ENCODE results near the gene HAPLN2.
"Not testable (repeated sequence)": the region's sequence is repeated elsewhere in the genome, so short reads cannot be mapped to it uniquely, and the experiment has no call there.

HAPLN2 gene

DNA sequence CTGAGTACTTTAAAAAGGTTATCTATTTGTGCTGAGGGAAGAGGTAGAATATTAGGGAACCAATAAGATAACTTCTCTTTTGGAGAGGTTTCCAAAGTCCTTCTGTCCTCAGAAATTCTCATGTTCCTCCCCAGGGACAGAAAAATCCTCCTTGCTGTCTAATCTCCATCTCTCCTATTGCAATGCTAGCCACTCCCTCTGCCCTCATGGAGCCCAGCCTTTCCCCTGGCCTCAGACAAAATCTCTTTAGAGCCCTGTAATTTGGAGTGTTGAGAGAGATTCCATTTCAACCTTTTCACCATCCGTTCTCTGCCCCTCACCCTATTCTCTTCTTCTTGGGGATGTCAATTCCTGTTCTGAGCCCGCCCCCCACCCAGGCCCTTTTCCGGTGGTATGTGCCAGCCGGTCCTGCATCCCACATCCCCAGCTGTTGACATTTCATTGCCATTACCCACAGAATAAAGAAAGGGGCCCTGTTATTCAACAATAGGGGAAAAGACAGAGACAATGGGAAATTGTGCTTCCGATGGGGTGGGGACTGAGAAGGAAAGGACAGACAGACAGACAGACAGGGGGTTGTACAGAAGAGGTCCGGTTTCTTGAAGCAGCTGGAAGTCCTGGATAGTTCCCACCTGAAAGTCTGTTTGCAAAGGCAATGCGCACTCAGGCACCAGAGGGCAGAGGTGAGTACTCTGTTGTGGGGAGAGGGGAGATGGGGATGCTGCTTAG is at the start of gene HAPLN2:
Gene HAPLN2, plus strand, starts transcription at position 563 of the 729 bp plus-strand sequence. CDS start 4,076 bp downstream, outside the sequence.
- DNase-seq = peak in 1 of 4 experiments; percentile 6

DNA sequence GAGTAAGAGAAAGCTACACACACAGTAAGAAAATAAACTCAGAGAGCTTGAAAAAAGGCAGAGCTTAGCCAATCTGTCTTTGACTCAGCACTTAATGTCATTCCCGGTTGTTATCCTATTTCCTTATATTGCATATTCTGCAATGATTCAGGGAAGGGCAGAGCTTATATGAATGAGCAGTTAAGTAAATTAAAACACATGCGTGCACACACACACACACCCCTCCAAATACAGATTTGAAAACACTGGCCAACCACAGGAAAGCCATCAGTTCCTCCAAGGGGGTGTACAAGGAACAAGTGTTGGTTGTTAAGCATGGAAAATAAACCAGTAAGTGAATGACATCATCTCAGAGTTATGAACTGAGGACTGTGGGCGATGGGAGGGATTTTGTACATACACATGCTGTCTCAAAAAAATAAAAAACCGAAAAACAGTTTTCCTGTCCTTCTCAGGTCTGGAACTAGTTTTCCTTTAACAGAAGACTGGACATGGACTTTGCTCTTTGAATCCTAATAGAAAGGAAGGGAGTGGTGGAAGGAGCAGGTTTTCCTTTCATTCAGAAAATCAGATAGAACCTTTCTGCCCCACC is 47.9 kb upstream of the HAPLN2 start:
- no peak for DNase-seq

DNA sequence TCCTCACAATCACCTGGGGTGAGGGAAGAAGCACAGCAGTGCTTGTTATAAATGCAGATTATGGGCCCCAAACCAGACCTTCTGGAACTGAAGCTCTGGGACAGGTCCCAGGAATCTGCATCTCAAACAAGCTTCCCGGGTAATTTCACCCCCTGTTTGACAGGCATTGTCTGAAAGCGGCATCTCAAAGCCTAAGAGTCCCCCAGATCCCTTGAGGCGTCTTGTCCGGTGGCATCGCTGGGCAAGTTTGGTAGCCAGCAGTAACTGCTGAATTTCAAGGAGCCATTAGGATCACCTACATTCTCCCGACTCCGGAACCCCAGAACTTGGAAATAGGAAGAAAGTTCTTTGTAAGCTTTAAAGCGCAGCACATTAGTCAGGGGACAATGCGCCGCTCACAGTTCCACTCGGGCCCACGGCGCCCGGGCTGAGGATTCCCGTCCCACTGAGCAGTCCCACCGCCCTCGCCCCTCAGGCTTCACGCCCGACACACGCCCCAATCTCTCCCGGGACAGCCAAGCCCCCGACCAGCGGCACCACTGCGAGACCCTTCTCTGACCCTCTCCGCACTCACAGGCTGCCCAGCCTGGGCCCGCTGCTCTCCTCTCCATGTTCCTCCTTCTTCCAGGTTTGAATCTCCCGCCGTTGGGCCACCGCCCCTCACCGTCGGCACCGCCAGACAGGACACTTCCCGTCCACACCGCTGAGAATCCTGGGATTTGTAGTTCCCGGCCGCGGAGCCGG is 47.1 kb upstream of the HAPLN2 start, which contains the start of gene IQGAP3:
Gene IQGAP3, minus strand, starts transcription at position 647 of the 744 bp plus-strand sequence. Its CDS starts 36 bp downstream, at position 611.
- DNase-seq = peak in 3 of 4 experiments; percentile 34 to 46 (median 35)

DNA sequence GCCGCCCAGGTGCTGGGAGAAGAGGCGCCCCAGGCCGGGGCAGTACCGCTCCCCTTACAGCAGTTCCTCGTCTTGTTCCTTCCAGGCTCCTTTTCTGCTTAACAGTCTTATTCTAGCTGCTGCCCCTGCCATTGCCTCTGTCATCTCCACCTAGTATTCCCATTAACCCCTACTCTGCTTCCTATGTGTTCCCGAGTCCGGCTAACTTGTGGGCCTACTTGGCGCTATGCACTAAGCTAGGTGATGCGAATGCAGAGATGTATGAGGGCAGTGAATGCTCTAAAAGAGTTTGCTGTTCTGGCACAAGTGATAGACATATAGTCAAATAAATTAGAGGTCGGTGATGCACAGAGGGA is 46.6 kb upstream of the HAPLN2 start:
- no peak for DNase-seq

DNA sequence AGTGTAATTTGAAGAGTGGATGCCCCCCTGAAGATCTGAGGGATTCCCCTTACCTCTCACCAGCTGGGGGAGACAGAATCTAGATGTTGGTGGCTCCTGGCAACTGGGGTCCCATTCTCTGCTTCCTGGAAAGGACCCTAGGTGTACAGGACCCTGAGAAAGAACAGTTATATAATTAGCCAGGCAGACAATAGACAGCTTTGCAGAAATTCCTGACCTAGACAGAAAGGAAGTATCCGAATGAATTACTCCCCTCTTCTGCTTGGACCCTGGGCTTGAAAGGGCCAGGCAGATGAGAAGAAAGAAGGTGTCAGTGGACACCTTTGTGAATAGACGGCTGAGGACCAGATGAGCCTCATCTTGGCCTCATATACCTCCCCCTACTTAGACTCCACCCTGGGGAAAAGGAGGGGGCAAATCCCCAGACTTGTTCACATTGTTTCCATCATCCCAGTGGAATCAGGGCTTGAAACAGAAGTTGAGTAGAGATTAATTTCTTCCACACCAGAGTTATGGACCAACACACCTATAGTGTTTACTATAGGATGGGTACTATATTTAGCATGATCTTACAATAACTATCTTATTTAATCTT is 45.1 kb upstream of the HAPLN2 start:
- DNase-seq = no peak

DNA sequence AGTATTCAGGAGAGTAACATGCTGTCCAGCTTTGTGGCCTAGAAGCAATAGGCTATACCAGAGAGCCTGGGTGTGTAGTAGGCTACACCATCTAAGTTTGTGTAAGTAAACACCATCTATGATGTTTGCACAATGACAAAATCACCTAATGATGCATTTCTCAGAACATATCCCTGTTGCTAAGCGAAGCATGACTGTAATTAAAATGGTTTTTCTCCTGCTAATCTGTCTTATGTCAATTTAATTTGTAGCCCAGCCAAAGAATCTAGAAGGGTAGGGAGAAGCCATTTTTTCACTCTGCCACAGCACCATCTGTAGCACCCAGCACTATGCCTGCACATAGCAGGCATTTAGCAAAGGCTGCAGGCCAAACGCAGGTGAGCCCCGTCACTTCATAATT is 41.7 kb upstream of the HAPLN2 start:
- no peak for DNase-seq

DNA sequence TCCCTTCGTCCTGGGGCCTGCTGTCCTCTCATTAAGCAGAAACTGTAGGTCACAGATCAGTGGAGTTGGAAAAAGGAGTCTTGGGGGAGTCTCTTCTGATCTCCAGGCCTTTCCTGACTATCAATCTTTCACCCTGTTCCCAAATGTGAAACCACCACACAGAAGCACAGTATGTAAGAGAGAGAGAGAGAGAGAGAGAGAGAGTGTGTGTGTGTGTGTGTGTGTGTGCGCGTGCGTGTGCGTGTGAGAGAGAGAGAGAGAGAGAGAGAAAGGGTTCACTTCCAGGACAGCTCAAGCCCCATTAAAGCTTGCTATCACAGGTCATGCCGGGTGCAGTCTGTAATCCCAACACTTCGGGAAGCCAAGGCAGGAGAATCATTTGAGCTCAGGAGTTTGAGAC is 41.2 kb upstream of the HAPLN2 start:
- no peak for DNase-seq

DNA sequence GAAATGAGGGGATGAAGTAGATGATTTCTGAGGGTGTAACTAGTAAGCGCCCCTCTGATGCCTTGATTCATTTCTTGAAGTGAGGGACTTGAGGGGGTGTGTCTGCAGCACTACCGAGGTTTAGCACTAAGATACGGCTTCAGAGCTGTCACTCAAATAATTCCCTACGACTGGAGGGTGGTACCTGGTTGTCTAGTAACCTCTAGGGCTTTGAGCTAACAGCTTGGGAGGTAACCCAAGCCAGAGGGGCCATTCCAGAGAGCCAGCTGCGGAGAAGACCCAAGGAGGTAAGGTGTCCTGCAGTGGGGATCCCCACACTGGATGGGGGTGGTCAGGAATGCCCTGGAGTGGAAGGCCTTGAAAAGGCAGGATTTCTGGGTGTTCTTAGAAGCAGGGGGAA is 39.7 kb upstream of the HAPLN2 start, which contains the start of gene TTC24:
Gene TTC24, plus strand, starts transcription at position 252 of the 400 bp plus-strand sequence. CDS start 1,642 bp downstream, outside the sequence.
- no peak for DNase-seq

DNA sequence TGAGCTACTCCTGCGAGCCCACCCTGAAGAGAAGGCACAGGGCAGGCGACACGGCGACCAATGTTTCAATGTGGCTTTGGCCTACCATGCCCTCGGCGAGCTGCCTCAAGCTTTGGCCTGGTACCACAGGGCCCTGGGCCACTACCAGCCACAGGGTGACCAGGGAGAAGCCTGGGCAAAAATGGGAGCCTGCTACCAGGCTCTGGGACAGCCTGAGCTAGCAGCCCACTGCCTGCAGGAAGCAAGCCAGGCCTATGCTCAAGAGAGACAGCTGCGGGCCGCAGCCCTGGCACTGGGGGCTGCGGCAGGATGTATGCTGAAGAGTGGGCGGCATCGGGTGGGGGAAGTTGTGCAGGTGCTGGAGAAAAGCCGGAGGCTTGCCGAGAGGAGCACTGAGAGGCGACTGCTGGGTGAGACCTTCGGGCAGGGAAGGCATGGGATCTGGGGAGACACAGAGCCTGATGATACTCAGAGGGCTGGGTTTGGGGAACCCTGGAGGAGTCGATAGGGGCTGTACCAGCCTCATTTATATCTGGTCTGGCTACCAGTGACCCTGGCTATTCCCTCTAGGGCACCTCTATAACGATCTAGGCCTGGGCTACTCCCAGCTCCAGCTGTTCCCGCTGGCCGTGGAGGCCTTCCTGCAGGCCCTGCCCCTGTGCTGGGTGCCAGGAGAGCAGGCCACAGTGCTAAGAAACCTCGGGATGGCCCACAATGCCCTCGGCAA is 37.4 kb upstream of the HAPLN2 start:
- peak in 1 of 4 experiments; percentile 33 for DNase-seq

DNA sequence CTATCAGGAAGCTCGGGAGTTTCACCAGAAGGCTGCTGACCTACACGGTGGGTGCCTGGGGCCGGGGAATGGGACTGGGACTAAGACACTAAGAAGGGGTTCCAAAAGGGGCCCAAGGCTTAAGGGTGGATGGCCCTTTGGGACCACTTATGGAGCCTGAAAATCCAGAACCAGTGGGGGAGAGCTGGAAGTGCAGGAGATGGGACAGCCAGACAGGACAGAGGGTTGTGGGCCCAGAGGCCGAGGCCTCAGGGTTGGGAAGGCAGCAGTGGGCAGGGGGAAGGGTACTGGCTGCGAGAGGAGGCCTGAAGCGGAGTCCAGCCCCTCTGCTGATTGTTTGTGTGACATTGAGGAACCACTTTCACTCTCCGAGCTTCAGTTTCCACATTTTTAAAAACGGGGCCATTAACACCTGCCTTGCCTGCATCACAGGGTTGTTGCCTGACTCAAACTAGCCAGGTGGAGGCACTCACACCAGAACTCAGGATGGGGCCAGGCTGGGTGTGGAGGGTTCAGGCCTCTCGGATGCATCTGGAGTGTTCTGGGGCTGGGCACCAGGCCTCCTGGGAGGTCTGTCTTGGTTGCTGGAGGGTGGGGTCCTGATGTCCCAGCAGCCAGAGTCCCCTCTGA is 36.7 kb upstream of the HAPLN2 start:
- DNase-seq = peak in 1 of 4 experiments; percentile 21

DNA sequence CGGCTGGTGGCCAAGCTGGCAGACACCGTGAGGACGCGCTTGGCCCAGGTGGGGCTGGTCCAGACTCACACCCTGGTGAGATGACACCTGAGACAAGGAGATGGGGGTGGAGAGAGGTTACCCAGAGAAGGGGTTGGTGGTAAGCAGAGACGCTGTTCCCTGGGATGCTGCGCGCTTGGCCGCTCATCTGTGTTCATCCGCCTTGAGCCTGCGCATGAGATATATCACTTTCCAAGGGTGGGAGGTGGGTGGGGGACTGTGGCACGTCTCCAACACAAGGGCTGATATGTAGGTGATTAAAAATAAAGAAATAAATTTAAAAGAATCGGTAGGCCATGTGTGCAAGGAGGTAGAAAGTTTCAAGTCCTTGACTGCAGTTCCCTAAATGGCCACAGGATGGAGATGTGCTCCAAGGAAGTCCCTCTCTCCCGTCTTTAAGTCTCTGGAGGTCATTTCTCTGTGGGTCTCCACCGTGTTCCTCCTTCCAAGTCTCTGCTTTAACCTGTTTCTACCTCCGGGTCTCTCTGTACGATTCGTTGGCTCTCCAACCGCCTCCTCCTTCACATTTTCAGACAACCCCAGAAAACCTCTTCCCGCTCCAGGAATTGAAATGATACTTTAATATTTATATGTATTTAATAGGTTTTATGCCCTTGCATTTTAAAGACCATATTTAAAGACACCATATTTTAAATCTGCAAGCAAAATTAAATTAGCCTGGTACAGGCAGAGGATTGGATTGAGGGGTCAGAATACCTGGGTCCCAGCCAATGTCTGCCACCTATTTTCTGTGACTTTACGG is 35.2 kb upstream of the HAPLN2 start:
- peak; percentile 29 to 55 (median 38) for DNase-seq

DNA sequence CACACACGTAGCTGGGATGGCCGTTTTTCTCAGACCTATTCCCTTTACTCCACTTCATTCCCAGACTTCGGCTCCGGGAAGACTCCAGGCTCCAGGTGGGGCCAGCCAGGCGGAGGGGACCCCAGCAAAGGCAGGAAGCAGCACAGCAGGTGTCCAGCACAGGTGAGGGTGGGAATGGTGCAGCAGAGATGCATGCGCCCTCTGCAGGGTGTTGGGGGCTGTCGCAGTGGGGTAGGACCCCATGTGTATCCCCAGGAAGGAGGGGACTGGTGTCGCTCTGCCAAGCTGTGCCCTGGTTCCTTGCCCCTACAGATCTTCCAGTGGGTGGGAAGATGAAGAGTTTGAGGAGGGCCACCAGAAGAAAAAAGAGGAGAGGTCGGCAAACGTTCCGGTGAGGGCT is 34.4 kb upstream of the HAPLN2 start:
- DNase-seq = no peak

DNA sequence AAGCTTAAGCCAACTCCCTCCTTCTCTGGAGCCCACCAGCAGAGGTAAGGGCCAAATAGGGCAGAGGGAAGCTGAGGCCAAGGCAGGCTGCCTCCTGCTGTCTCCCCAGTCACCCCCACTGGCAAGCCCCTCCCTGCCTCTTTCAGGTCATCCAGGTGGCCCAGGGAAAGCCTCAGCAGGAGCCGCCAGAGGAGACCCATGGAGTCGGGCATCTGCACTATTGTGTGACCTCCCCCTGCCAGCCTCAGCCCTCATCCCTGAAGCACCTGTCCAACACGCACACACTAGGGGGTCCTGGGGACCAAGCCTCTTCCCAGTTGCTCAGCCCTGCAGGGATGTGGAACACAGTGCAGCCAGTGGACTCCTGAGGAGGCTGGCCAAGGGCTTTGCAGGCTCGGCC is 32.9 kb upstream of the HAPLN2 start:
- DNase-seq = no peak

DNA sequence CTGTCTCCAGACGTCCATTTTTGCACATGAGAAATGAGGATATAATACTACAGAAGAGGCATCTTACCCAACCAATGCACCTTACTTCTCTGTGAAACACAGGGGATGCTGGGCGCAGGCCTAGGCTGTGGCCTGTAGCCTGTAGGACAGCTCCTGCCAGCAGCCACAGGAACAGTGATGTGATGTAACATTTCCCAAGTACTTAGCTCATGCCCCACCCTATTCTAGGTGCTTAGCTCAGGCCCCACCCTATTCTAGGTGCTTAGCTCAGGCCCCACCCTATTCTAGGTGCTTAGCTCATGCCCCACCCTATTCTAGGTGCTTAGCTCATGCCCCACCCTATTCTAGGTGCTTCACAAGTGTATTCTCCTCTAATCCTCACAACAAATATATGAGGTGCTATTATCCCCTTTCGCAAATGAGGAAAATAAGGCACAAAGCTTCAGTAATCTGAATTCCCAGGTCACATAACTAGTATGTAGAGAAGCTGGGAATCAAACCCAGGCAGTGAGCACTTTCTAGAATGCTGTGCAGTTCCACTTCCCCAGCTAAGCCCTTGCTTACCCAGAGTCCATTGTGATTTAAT is 32.2 kb upstream of the HAPLN2 start:
- DNase-seq = no peak

DNA sequence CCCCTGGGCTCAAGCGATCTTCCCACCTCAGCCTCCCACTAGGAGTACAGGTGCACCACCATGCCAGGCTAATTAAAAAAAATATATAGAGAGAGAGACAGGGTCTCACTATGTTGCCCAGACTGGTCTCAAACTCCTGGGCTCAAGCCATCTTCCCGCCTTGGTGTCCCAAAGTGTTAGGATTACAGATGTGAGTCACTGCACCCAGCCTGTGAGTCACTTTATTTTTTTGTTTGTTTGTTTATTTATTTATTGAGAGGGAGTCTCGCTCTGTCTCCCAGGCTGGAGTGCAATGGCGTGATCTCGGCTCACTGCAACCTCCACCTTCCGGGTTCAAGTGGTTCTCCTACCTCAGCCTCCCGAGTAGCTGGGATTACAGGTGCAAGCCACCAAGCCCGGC is 31.3 kb upstream of the HAPLN2 start:
- not testable (repeated sequence) for DNase-seq

DNA sequence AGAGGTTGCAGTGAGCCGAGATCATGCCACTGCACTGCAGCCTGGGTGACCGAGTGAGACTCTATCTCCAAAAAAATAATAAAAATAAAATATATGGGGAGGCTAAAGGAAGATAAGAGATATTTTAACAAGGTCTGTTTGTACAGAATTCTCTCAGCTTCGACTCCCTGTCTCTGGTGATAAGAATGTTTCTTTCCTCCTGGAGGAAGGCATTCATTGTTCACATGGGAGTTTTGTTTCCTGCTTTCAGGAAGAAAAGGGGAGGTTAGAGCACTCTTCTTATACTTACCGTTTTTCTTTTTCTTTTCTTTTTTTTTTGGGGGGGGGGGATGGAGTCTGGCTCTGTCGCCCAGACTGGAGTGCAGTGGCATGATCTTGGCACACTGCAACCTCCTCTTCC is 29.7 kb upstream of the HAPLN2 start:
- no peak for DNase-seq

DNA sequence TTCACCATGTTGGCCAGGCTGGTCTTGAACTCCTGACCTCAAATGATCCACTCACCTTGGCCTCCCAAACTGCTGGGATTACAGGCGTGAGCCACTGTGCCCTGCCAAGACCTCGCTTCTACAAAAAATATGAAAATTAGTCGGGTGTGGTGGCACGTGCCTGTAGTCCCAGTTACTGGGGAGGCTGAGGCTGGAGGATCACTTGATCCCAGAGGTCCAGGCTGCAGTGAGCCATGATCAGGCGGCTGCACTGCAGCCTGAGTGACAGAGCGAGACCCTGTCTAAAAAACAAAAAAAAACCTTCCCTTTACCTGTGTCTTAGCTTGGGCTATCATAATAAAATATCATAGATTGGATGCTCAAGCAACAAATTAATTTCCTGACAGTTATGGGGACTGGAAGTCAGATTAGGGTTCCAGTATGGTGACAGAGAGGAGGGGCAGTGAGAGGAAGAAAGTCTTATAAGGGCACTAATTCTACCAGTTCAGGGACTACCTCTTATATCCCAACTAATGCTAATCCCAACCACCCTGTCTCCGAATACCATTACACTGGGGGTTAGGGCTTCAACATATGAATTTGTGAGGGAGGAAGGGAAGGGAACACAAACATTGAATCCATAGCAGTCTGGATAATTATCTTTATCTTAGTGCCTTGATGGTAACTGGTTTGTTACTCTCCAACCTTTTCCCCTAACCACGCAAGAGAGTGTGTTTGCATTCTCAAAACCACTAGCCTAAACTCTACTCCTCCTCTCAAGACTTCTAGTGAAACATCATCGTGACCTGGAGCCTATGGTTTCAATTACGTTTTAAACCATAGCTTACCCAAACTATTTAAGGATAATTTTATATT is 28.7 kb upstream of the HAPLN2 start:
- DNase-seq = no peak

DNA sequence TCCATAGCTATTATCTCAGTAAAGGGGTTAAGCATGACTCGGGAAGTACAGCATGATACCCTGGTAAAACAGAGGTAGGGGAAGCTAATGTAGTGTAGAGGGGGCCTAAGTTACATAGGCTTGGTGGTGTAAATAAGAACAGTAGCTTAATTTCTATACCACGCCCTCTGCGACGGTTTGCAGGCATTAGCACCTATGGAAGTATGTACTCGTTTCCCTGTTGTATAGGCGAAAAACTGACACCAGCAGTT is 28.1 kb upstream of the HAPLN2 start:
- no peak for DNase-seq

DNA sequence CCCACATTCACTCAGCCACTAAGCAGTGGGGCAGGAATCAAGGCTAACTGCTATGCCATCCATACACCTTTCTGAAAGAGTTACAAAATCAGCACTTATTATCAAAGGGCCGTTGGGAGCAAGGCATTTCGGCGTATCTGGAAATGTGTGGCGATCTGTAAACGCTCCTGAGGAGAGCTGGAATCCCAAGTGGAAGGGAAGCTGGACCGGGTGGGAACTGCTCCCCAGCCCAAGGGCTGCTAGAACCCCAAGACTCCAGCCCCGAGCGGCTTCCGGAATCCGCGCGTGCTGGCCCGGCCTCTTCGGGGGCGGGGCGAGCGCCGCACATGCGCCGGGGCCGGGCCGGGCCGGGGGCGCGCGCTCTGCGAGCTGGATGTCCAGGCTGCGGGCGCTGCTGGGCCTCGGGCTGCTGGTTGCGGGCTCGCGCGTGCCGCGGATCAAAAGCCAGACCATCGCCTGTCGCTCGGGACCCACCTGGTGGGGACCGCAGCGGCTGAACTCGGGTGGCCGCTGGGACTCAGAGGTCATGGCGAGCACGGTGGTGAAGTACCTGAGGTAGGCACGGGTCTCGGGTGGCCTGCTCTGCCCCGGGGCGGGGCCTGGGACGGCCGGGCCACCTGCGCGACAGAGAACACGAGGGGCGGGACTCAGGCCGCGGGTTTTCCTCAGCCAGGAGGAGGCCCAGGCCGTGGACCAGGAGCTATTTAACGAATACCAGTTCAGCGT is 27.6 kb upstream of the HAPLN2 start, which contains the start of gene NAXE:
Gene NAXE, plus strand, starts transcription at position 345 of the 726 bp plus-strand sequence. Its CDS starts 29 bp downstream, at position 374.
- DNase-seq = peak in 3 of 4 experiments; percentile 40 to 66 (median 42)
